Activated CD8-positive, alpha-beta memory T cell treated with anti-CD3 and anti-CD28 coated beads for 36 hours (primary cell): ENCODE measurements around the gene PNPLA4. TPM values are rescaled to one million over a fixed set of nuclear protein-coding genes. Genes with fewer than 3 reads are reported as not detected.

Experiments used
- CTCF ChIA-PET: fragments of 350-600 bp; sonication (Branson Sonifier 250); formaldehyde crosslinking; loops from one replicate; lab custom pipeline; 2021; ENCODE audit warnings: antibody characterized with exemption; lab: Charles Lee
- POLR2A ChIA-PET: fragments of 350-600 bp; sonication (Branson Sonifier 250); formaldehyde crosslinking; loops from one replicate; lab custom pipeline; 2021; ENCODE audit warnings: antibody characterized with exemption; lab: Charles Lee
- total RNA-seq, 2 experiments: library from RNA; stranded (reverse); gene quantifications; one replicate each; pipeline ENCODE4 v1.2.3, GENCODE V29; 2021

PNPLA4 gene
- total RNA-seq, 2 experiments from 2014 or later: 9.8 to 10.9 TPM

DNA sequence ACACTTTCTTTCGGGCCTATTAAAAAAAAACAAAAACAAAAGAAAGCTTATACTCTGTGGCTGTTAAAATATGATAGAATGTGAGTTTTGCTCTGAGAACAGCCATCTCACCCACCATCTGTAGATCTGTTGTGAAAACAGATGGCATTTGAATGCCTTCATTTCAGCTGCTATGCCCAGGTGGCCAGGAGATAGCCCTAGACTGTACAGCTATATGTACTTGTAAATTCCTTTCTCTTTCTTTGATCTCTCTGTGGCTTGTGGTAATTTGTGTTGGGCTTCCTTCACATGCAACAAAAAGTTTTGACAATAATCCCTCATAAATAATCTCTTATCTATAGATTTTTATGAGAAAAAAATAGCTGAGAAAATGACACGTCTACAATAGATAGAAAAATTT, 38.1 kb downstream of the PNPLA4 start:
- ChIA-PET CTCF (no interaction called here), POLR2A (no interaction called here)

DNA sequence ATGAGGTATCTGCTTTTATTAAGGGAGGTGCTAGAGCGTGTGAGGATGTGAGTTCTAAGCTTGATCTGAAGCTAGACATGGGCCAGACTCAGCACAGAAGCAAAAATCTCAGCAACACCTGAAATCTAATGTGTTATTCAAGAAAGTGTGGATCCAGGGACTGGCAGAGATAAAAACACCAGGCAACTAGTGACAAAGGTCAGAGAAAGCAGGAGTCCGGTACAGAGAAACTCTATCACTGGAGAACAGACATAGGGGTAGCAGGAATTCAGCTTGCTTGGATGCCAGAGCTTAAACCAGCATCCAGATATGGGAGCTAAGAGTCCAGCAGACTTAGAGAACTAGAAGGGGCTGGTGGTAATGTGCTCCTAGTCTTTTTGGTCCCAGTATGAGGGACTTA, 50.3 kb downstream of the PNPLA4 start:
- POLR2A ChIA-PET: no interaction called here
- CTCF ChIA-PET: no interaction called here

DNA sequence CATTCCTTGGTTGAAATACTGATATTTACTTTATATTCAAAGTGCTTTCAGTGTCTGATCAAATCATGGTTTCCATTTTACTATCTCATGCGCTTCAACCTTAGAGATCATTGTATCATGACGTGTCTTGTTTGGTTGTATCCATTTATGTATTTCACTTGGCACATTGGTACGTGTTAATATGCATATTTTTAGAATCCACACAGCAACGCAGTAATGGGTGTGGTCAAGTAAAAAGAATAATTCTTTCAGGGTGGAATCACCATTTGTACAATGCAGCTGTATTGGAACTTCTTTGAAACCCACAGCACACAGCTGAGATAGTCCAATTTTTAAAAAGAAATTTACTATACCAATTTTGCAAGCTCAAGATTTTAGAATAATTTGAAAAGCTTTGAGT, 55.2 kb downstream of the PNPLA4 start:
- ChIA-PET CTCF (no interaction called here), POLR2A (no interaction called here)

DNA sequence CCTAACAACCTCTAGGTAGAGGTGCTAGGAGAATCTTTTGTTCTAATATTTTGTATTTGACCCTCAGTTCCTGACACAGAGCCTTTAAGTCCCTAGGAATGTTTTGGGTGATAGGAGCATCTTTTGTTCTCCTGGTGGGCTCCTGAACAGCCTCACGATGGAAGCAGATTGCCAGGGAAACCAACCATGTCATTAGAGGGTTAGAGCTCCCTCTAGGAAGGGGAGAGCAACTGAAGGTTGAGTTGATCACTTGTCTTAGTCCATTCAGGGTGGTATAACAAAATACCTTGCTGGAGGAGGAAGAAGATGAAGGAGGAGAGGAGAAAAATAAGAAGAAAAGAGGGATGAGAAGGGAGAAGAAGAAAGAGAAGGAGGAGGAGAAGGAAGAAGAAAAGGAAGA, 75.0 kb downstream of the PNPLA4 start:
- CTCF ChIA-PET: no interaction called here
- POLR2A ChIA-PET: no interaction called here

Other genes with a start within 250 kb of the PNPLA4 start
- not detected for gene VCX, start 84.2 kb downstream of the PNPLA4 start, total RNA-seq
- gene VCX2, start 243.9 kb upstream of the PNPLA4 start, total RNA-seq: not detected